ENCODE measurements around the gene STAP1. TPM values are rescaled to one million over a fixed set of nuclear protein-coding genes. Genes with fewer than 3 reads are reported as not detected.

Gene STAP1
- polyA plus RNA-seq, 1 donor from 2014 or later, result not detected

GRCh38 chr4:67556436-67556835 is 2.1 kb upstream of the STAP1 start:
- no peaks in the 10 kb centered on the region for H3K79me2 ChIP-seq (replicated peaks; ENCODE audit: insufficient read depth, low read length)
- no peaks in the 10 kb centered on the region for H4K20me1 ChIP-seq (ENCODE audit: insufficient read depth)
- H3K9me2 ChIP-seq (ENCODE audit: insufficient read depth, low read length), result no peaks in the 10 kb centered on the region
- H3K27me3 ChIP-seq (ENCODE audit: insufficient read depth, low read depth, low read length), result no peaks in the 10 kb centered on the region
- no peaks in the 10 kb centered on the region for H3K9me3 ChIP-seq (ENCODE audit: low read length)
- no peaks in the 10 kb centered on the region for H3F3A ChIP-seq (ENCODE audit: insufficient read depth, low read length, poor library complexity, severe bottlenecking)
- no peak overlapping the region for H3K4me2 ChIP-seq (ENCODE audit: low read length)
- no peak overlapping the region for H3K27ac ChIP-seq (ENCODE audit: low read length)
- TF ChIP-seq, protein P1, sequence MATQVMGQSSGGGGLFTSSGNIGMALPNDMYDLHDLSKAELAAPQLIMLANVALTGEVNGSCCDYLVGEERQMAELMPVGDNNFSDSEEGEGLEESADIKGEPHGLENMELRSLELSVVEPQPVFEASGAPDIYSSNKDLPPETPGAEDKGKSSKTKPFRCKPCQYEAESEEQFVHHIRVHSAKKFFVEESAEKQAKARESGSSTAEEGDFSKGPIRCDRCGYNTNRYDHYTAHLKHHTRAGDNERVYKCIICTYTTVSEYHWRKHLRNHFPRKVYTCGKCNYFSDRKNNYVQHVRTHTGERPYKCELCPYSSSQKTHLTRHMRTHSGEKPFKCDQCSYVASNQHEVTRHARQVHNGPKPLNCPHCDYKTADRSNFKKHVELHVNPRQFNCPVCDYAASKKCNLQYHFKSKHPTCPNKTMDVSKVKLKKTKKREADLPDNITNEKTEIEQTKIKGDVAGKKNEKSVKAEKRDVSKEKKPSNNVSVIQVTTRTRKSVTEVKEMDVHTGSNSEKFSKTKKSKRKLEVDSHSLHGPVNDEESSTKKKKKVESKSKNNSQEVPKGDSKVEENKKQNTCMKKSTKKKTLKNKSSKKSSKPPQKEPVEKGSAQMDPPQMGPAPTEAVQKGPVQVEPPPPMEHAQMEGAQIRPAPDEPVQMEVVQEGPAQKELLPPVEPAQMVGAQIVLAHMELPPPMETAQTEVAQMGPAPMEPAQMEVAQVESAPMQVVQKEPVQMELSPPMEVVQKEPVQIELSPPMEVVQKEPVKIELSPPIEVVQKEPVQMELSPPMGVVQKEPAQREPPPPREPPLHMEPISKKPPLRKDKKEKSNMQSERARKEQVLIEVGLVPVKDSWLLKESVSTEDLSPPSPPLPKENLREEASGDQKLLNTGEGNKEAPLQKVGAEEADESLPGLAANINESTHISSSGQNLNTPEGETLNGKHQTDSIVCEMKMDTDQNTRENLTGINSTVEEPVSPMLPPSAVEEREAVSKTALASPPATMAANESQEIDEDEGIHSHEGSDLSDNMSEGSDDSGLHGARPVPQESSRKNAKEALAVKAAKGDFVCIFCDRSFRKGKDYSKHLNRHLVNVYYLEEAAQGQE (IDR thresholded peaks at IDR 0.05; ENCODE audit: borderline replicate concordance), result no peak
- TF ChIP-seq, protein P2, sequence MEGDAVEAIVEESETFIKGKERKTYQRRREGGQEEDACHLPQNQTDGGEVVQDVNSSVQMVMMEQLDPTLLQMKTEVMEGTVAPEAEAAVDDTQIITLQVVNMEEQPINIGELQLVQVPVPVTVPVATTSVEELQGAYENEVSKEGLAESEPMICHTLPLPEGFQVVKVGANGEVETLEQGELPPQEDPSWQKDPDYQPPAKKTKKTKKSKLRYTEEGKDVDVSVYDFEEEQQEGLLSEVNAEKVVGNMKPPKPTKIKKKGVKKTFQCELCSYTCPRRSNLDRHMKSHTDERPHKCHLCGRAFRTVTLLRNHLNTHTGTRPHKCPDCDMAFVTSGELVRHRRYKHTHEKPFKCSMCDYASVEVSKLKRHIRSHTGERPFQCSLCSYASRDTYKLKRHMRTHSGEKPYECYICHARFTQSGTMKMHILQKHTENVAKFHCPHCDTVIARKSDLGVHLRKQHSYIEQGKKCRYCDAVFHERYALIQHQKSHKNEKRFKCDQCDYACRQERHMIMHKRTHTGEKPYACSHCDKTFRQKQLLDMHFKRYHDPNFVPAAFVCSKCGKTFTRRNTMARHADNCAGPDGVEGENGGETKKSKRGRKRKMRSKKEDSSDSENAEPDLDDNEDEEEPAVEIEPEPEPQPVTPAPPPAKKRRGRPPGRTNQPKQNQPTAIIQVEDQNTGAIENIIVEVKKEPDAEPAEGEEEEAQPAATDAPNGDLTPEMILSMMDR (IDR thresholded peaks at IDR 0.05; ENCODE audit: poor library complexity, severe bottlenecking), result no peak
- TF ChIP-seq EZH2 (IDR thresholded peaks at IDR 0.05; ENCODE audit: borderline replicate concordance, insufficient read depth, low read length, poor library complexity, severe bottlenecking) (no peak), POLR2AphosphoS5 (IDR thresholded peaks at IDR 0.05) (no peak), SMC3 (conservative IDR thresholded peaks at IDR 0.05; ENCODE audit: poor library complexity) (no peak), EP300 (conservative IDR thresholded peaks at IDR 0.05; ENCODE audit: poor library complexity, severe bottlenecking) (no peak), MXI1 (conservative IDR thresholded peaks at IDR 0.05; ENCODE audit: poor library complexity, severe bottlenecking) (no peak), TAF1 (IDR thresholded peaks at IDR 0.05; ENCODE audit: low read depth) (no peak), RAD21 (conservative IDR thresholded peaks at IDR 0.05) (no peak)
- H3K36me3 ChIP-seq (ENCODE audit: insufficient read depth, low read length), result no peaks in the 10 kb centered on the region
- H3K4me3 ChIP-seq (ENCODE audit: low read length), result no peak overlapping the region
- no peak overlapping the region for H3K9ac ChIP-seq (ENCODE audit: low read length)
- H2AFZ ChIP-seq (ENCODE audit: low read depth, low read length), result no peak overlapping the region

DNA sequence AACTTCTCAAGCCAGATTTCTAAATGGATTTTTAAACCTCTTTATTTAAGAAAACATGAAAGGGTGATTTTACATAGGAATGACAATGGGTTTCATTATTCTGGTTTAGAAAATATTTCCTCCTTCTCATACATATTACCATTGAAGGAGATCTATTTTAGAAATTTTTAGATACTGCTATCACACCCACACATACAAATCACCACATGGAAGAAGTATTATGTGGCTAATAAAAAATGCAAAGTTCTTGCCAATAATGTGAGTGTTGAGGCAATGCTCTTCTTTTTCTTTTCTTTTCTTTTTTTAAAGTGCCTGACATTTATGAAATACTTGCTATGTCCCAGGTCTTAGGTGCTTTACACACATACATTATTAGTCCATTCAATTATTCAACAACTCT is 6.8 kb downstream of the STAP1 start:
- Histone ChIP-seq H3K9me3 (ENCODE audit: low read length) (no peaks in the 10 kb centered on the region), H3K79me2 (replicated peaks; ENCODE audit: insufficient read depth, low read length) (no peaks in the 10 kb centered on the region), H2AFZ (ENCODE audit: low read depth, low read length) (no peak overlapping the region), H3K27ac (ENCODE audit: low read length) (no peak overlapping the region), H3F3A (ENCODE audit: insufficient read depth, low read length, poor library complexity, severe bottlenecking) (no peaks in the 10 kb centered on the region), H3K4me3 (ENCODE audit: low read length) (no peak overlapping the region), H3K9me2 (ENCODE audit: insufficient read depth, low read length) (no peaks in the 10 kb centered on the region), H3K4me2 (ENCODE audit: low read length) (no peak overlapping the region), H4K20me1 (ENCODE audit: insufficient read depth) (no peaks in the 10 kb centered on the region), H3K36me3 (ENCODE audit: insufficient read depth, low read length) (no peaks in the 10 kb centered on the region), H3K27me3 (ENCODE audit: insufficient read depth, low read depth, low read length) (no peaks in the 10 kb centered on the region), H3K9ac (ENCODE audit: low read length) (no peak overlapping the region)
- TF ChIP-seq EZH2 (IDR thresholded peaks at IDR 0.05; ENCODE audit: borderline replicate concordance, insufficient read depth, low read length, poor library complexity, severe bottlenecking), result no peak
- no peak for TF ChIP-seq MXI1 (conservative IDR thresholded peaks at IDR 0.05; ENCODE audit: poor library complexity, severe bottlenecking)
- TF ChIP-seq, protein P2 (IDR thresholded peaks at IDR 0.05; ENCODE audit: poor library complexity, severe bottlenecking), result no peak
- TF ChIP-seq SMC3 (conservative IDR thresholded peaks at IDR 0.05; ENCODE audit: poor library complexity), result no peak
- TF ChIP-seq POLR2AphosphoS5 (IDR thresholded peaks at IDR 0.05), result no peak
- no peak for TF ChIP-seq TAF1 (IDR thresholded peaks at IDR 0.05; ENCODE audit: low read depth)
- no peak for TF ChIP-seq EP300 (conservative IDR thresholded peaks at IDR 0.05; ENCODE audit: poor library complexity, severe bottlenecking)
- TF ChIP-seq, protein P1 (IDR thresholded peaks at IDR 0.05; ENCODE audit: borderline replicate concordance), result no peak

All from neural cell (in vitro differentiated cells).